HG02763 (cell line): Measurements from ENCODE around the gene ERP44.
"Not testable (repeated sequence)": the region's sequence is repeated elsewhere in the genome, so short reads cannot be mapped to it uniquely, and the experiment has no call there.

Experiments
- ATAC-seq: cut with Tn5 transposase; IDR thresholded peaks from one replicate; pipeline ENCODE4 v1.9.1; 2021; ENCODE audit warnings: mild to moderate bottlenecking, moderate library complexity; ENCODE audit not compliant: unreplicated experiment

ERP44 gene

GRCh38 chr9:100019541-100019940, 79.3 kb downstream of the ERP44 start:
- no peak for ATAC-seq

- ATAC-seq = no peak
These were observed 84.0 kb downstream of the ERP44 start for GRCh38 chr9:100014846-100015245.

GRCh38 chr9:100013573-100013972, 85.2 kb downstream of the ERP44 start:
- ATAC-seq = no peak

DNA sequence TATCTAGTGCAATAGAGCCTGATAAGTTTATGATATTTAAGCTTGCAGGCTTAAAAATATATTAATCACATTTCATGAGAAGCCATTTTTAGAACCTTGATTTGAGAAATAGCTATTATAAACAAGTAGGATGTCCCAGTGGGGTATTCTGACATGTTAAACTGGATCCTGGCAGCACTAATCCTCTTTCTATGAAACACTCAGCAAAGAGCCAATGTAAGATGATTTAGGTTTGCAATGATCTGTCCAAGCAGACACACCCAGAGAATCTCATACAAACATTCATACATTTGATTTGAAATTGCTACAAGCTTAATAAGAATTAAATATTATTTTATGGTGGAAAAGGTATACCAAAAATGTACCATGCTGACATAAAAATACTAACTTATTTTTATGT, 86.5 kb downstream of the ERP44 start:
- no peak for ATAC-seq

DNA sequence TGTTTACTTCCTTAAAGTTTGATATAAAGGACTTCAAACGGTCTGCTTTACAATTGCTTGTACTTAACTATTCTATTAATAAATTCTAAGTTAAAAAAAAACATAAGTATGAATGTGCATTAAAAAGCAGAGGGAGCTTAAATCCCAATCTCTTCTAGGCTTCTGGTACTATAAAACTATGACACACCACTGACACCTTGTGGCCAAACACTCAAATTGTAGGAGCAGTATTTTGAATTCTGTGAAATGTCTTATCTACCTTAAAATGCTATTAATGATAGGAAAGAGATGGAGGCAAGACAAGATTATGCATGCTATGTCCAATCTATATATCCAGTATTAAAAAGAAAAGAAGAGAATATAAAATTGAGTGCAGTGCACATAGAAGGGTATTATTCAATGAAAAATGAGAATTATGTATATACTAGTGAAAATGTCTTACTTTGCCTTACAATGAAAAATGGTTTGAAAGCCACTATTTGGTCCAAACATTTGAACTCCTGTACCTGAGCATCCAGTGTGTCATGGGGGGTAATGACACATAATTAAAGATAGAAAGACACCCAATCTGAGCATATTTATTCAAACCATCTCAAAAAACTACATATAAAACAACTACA, 87.6 kb downstream of the ERP44 start:
- no peak for ATAC-seq

DNA sequence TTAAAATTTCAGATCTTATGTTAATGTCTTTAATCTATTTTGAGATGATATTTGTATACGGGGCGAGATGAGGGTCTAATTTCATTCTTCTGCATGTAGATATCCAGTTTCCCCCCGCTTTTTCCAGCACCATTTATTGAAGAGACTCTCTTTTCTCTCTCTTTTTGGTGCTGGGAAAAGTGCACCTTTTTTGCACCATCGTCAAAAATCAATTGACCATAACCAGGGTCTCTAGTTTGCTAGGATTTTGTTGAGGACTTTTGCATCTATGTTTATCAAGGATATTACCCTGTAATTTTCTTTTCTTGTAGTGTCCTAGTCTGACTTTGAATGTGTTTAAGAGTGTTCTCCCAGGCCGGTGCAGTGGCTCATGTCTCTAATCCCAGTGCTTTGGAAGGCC, 99.0 kb downstream of the ERP44 start:
- no peak for ATAC-seq

- ATAC-seq = no peak
These were observed 99.9 kb downstream of the ERP44 start for GRCh38 chr9:99998866-99999265.

DNA sequence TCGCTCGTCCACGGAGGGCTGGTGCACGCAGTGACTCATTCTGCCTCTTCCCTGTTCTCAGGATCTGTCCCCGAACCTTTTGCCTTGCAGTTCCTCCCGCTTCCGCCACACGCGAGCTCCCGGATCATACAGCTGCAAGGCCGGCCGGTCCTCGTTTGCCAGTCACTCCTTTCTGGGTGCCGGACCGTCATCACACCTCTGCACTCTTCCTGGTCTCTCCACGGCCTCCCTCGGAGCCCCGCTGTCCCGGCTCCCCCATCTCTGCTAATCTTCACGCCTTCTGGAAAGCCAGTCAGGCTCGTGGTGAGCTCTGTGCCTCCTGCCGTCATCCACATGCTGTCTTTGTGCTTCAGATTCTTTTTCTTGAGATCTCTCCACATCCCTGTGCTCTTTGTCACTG, 100.5 kb downstream of the ERP44 start:
- no peak for ATAC-seq

DNA sequence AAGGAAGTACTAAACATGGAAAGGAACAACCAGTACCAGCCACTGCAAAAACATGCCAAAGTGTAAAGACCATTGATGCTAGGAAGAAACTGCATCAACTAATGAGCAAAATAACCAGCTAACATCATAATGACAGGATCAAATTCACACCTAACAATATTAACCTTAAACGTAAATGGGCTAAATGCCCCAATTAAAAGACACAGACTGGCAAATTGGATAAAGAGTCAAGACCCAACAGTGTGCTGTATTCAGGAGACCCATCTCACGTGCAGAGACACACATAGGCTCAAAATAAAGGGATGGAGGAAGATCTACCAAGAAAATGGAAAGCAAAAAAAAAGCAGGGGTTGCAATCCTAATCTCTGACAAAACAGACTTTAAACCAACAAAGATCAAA, 108.3 kb downstream of the ERP44 start:
- ATAC-seq = not testable (repeated sequence)

GRCh38 chr9:99986642-99987041, 112.2 kb downstream of the ERP44 start:
- ATAC-seq = no peak

GRCh38 chr9:99980598-99980997, 118.2 kb downstream of the ERP44 start:
- ATAC-seq = no peak

GRCh38 chr9:99978221-99978620, 120.6 kb downstream of the ERP44 start:
- no peak for ATAC-seq

DNA sequence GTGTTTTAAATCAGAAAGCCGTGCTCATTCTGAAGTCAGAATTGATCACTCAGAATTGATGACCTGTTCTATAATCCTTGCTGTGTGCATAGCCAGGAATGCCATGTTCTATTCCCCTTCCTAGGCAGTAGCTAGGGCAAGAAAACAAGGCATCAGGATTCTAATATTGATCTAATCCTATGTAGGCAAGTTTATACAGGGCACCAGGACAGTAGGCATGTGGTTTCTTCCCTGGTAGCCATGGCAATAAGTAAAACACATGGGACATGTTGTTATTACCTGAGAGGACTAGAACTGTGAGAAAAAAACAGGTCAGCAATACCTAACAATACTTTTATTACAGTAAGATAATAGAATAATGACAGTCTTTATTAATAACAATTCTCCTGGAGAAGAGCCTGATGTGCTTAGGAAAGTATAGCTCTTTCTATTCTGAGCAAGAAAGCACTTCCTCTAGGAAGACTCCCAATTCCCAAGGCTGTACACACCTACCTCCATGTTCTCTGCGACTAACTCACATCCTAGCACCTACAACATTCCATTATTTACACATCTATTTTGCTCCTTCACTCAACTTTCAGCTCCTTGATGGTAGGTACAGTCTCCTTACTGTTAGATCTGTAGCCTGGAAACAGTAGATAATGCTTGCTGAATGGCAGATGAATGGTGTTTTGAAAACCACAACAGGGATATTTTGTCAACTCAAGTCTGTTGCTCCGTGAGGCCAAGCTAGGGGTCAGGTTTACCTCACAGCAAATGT, 121.6 kb downstream of the ERP44 start:
- ATAC-seq = no peak

- ATAC-seq = no peak
These were observed 125.3 kb downstream of the ERP44 start for GRCh38 chr9:99973455-99973854.

- no peak for ATAC-seq
These were observed 127.4 kb downstream of the ERP44 start for GRCh38 chr9:99971410-99971809.

DNA sequence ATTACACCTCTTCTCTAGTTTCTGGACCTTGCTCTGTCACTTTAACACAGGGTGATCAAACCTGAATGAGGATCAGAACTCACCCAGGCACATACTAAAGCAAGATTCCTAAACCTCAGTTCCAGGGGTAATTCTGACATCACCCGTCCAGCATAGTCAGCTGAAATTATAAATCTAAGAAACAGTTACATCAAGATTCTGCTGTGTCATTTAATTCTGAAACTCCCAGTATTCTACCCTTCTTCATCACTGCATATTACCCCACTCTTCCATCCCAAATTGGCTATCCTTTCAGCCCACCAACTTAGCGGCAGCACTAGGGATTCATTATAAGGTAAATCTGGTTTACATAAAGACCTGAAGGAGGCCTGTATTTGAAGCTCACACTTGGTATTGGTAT, 128.3 kb downstream of the ERP44 start:
- no peak for ATAC-seq

DNA sequence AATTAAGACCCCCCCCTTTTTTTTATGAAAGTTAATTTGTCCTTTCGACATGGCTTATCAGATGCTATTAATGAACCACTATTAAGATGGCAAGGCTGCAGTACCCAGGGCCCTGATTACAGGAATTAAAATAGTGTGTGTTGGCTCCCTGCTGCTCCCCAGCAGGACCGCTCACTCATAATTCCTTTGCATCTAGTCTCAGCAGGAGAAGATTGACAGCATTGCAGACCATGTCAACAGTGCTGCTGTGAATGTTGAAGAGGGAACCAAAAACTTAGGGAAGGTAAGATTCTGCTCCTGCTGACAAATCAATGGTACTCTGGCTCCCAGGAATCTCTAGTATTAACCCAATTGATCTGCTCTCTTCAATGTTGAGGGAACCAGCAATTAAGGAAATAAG, 131.3 kb downstream of the ERP44 start:
- no peak for ATAC-seq

GRCh38 chr9:99966716-99967115, 132.1 kb downstream of the ERP44 start:
- ATAC-seq = no peak

DNA sequence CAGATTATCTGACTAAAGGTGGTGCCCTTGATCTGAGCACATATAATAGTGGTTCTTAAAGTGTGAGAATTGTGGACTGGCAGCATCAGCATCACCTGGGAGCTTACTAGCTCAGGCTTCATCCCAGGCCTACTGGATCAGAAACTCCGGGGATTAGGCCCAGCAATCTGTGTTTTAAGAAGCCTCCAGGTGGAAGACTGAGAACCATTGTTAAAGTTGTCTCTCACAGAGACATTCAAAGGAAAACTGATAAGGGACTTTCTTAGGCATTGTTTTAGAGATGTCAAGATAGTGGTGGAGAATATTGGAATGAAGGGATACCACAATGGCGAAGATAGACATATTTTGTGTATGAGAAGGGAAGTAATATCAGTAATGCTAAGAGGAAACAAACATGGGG, 132.8 kb downstream of the ERP44 start:
- no peak for ATAC-seq

GRCh38 chr9:99964336-99964735, 134.5 kb downstream of the ERP44 start:
- no peak for ATAC-seq

- ATAC-seq = no peak
These were observed 136.0 kb downstream of the ERP44 start for GRCh38 chr9:99962680-99963261.

GRCh38 chr9:99955606-99956005, 143.2 kb downstream of the ERP44 start:
- ATAC-seq = no peak
